IPS-18a (cell line): ENCODE data around the gene AP2A1.
A peak's percentile ranks its signal among the peaks of the same experiment; 100 is the strongest.
"Not testable (repeated sequence)": the region's sequence is repeated elsewhere in the genome, so short reads cannot be mapped to it uniquely, and the experiment has no call there.

Experiments used
- H3K27ac ChIP-seq: one replicate; pipeline ENCODE4 v1.5.1; 2013; ENCODE audit warnings: low read length
- H3K27me3 ChIP-seq: one replicate; pipeline ENCODE4 v1.6.1; 2013; ENCODE audit warnings: mild to moderate bottlenecking, low read length; ENCODE audit not compliant: control insufficient read depth, insufficient read depth
- H3K36me3 ChIP-seq: one replicate; pipeline ENCODE4 v1.6.1; 2013; ENCODE audit warnings: low read depth, low read length; ENCODE audit not compliant: control insufficient read depth
- H3K4me1 ChIP-seq: one replicate; pipeline ENCODE4 v1.6.1; 2013; ENCODE audit warnings: low read depth, low read length; ENCODE audit not compliant: control insufficient read depth
- H3K4me3 ChIP-seq: one replicate; pipeline ENCODE4 v1.5.1; 2013; ENCODE audit warnings: low read length
- H3K9ac ChIP-seq: one replicate; pipeline ENCODE4 v1.6.1; 2013; ENCODE audit warnings: mild to moderate bottlenecking, low read length, moderate library complexity
- H3K9me3 ChIP-seq: one replicate; pipeline ENCODE4 v1.6.1; 2013; ENCODE audit warnings: low read depth, low read length; ENCODE audit not compliant: control insufficient read depth

AP2A1 gene

DNA sequence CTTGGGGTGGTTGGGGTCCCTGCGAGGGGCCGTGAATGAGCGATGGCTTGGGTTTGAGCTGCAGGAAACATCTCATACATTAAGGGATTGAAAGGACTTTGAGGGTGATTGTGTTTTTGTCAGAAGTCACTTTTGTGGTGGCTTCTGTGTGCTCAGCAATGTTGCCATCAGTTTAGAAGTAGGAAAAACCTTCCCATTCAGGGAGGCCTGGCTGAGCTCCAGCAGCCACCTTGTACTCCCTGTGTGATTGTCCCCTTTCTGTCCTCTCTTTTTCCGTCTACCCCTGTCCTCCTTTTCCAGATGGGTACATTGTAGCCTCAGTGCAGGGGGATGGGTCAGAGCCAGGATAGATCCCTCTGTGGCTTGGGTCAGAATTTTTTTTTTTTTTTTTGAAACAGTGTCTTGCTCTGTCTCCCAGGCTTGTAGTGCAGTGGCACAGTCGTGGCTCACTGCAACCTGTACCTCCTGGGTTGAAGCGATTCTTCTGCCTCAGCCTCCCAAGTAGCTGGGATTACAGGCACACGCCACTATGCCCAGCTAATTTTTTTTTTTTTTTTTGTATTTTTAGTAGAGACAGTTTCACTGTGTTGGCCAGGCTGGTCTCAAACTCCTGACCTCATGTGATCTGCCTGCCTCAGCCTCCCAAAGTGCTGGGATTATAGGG lies 52.8 kb downstream of the AP2A1 start:
- not testable (repeated sequence) for H3K27me3 ChIP-seq, H3K4me1 ChIP-seq, H3K27ac ChIP-seq, H3K9me3 ChIP-seq
- peak overlapping the region; percentile 94 for H3K4me3 ChIP-seq
- peaks cover 12% of the 10 kb centered on the region for H3K36me3 ChIP-seq
- H3K9ac ChIP-seq, result peak overlapping the region; percentile 93

DNA sequence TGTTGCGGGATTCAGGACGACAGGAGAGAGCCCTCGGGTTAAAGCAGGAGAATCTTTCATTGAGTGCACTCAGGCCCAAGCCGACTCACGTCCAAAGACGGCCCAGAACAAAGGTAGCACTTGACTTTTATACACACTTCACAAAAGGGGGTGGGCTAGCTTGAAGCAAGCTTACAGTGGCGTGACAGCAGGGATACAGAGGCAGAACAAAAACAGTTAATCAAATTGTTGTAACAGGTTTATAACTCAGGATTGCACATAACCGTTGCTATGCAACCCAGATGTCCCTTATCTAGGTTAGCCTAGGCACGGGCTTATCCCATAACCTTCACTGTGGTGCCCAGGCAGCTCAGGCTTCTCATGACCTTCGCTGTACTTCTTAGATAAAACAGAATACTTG lies 53.3 kb downstream of the AP2A1 start:
- Histone ChIP-seq H3K27me3 (no peaks in the 10 kb centered on the region), H3K4me3 (no peak overlapping the region), H3K9ac (no peak overlapping the region), H3K9me3 (no peaks in the 10 kb centered on the region), H3K27ac (no peak overlapping the region), H3K36me3 (peaks cover 12% of the 10 kb centered on the region), H3K4me1 (peaks cover 5% of the 10 kb centered on the region)

DNA sequence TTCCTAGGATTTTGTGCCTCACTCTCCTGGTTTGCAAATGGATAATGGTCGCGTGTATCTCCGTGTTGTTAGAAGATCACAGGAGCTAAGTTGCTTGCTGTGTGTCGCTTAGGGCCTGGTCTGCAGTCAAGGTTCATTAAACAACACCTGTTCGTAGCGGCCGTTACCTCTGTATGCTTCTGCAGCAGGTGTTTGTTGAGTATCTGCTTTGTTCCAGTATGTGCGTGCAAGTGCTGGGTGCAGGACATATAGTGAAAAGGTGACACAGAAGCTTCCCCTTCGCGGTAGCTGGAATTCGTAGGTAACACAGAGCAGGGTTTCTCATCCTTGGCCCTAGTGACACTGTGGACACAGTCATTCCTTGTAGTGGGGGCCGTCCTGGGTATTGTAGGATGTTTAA lies 56.7 kb downstream of the AP2A1 start:
- Histone ChIP-seq H3K36me3 (peaks cover 12% of the 10 kb centered on the region), H3K4me3 (no peak overlapping the region), H3K27me3 (no peaks in the 10 kb centered on the region), H3K9ac (no peak overlapping the region), H3K27ac (no peak overlapping the region), H3K4me1 (peaks cover 5% of the 10 kb centered on the region), H3K9me3 (no peaks in the 10 kb centered on the region)

DNA sequence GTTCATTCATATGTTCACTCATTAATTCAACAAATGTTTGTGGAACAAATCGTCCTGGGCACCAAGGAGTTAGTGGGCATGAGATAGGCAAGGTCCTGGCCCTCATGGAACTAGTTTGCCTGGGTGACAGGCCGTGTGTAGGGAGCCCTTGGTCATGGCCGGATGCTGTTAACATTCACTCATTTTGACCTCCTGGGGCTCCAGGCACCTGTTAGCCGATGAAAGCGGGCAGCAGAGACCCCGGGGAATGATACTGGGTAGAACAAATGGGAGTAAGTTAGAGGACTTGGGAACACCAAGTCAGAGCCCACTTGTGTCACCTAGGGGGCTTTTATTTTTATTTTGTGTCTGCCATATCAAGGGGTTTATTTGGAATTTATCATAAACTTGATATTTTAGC lies 57.9 kb downstream of the AP2A1 start:
- Histone ChIP-seq H3K36me3 (peaks cover 12% of the 10 kb centered on the region), H3K4me1 (no peaks in the 10 kb centered on the region), H3K9ac (no peak overlapping the region), H3K9me3 (no peaks in the 10 kb centered on the region), H3K27ac (no peak overlapping the region), H3K4me3 (no peak overlapping the region), H3K27me3 (no peaks in the 10 kb centered on the region)

DNA sequence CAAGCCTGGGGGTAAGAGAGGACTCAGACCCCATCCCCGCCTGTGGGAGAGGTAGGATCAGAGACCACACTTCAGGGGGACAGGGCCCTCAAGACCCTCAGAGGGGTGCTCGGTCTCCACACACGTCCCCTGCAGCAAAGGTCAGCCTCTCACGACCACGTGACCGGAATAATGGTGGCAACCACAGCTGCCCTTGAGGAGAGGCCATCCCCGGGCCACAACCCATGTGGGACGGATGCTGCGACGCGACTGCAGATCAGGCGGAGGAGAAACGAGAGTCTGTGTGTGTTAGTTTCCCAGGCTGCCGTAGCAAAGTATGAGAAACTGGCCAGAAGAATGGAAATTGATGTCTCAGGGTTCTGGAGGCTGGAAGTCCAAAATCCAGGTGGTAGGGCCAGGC lies 60.2 kb downstream of the AP2A1 start:
- no peaks in the 10 kb centered on the region for H3K9me3 ChIP-seq
- H3K27ac ChIP-seq, result no peak overlapping the region
- H3K4me1 ChIP-seq, result no peaks in the 10 kb centered on the region
- H3K36me3 ChIP-seq, result peaks cover 17% of the 10 kb centered on the region
- no peaks in the 10 kb centered on the region for H3K27me3 ChIP-seq
- no peak overlapping the region for H3K9ac ChIP-seq
- H3K4me3 ChIP-seq, result no peak overlapping the region

DNA sequence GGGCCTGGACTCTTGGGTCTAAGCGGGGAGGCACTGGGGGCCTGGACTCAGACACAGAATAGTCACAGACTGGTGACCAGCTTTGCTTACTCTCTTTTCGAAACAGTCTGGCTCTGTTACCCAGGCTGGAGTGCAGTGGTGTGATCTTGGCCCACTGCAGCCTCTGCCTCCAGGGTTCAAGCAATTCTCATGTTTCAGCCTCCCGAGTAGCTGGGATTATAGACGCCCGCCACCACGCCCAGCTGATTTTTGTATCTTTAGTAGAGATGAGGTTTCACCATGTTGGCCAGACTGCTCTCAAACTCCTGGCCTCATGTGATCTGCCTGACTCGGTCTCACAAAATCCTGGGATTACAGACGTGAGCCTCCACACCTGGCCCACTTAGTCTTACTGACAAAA lies 62.4 kb downstream of the AP2A1 start:
- Histone ChIP-seq H3K9me3 (no peaks in the 10 kb centered on the region), H3K27ac (no peak overlapping the region), H3K9ac (no peak overlapping the region), H3K4me1 (no peaks in the 10 kb centered on the region), H3K27me3 (no peaks in the 10 kb centered on the region), H3K36me3 (peaks cover 23% of the 10 kb centered on the region), H3K4me3 (no peak overlapping the region)

DNA sequence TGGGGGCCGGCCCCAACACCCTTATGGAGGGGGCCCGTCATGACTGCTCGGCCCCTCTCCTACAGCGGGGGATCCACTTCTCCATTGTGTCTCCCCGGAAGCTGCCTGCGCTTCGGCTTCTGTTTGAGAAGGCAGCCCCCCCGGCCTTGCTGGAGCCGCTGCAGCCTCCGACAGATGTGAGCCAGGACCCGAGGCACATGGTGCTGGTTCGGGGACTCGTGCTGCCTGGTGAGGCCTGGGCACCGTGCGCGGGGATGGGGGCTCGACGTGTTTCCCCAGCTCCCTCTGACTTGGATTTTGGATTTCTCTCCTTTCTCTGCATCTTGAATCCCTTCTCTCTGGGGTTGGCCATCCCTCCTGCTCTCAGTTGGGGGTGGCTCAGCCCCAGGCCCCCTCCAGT lies 62.9 kb downstream of the AP2A1 start:
- Histone ChIP-seq H3K27me3 (no peaks in the 10 kb centered on the region), H3K36me3 (peaks cover 23% of the 10 kb centered on the region), H3K4me1 (no peaks in the 10 kb centered on the region), H3K9me3 (no peaks in the 10 kb centered on the region), H3K27ac (no peak overlapping the region), H3K4me3 (no peak overlapping the region), H3K9ac (no peak overlapping the region)

DNA sequence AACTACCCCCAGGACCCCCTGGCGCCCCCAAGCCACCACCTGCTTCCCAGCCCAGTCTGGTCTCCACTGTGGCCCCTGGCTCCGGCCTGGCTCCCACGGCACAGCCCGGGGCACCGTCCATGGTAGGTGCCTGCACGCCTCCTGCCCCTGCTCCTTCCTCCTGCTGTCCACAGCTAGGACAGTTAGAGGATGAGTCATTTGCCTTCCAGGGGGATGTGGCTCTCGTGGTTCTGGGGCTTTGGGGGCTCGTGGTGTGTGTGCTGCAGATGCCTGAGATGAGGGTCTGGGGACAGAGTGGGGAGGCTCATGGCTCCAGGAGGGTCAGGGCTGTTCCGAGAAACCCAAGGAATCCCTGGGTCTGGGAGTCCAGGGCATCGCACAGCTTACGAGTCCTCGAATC lies 64.0 kb downstream of the AP2A1 start:
- H3K4me3 ChIP-seq, result no peak overlapping the region
- H3K9ac ChIP-seq, result no peak overlapping the region
- H3K9me3 ChIP-seq, result no peaks in the 10 kb centered on the region
- no peak overlapping the region for H3K27ac ChIP-seq
- H3K4me1 ChIP-seq, result no peaks in the 10 kb centered on the region
- peaks cover 28% of the 10 kb centered on the region for H3K36me3 ChIP-seq
- H3K27me3 ChIP-seq, result no peaks in the 10 kb centered on the region

DNA sequence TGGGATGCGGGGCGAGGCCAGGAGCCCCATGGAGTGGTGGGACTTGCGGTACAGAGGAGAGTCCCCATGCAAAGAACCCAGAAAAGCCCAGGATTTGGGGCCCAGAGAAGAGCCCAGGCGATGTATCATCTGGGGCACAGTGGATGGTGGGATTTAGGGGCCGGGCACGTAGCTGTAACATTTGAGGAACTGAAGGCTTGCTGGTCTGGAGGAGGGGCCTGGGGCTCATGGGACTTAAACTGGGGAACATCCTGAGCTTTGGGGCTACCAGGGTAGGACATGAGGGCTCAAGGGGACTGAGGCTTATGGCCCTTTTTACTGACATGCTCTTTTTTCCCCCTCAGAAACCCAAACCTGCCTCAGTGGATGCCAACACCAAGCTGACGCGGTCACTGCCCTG lies 64.8 kb downstream of the AP2A1 start:
- no peak overlapping the region for H3K4me3 ChIP-seq
- H3K27me3 ChIP-seq, result no peaks in the 10 kb centered on the region
- H3K9ac ChIP-seq, result no peak overlapping the region
- H3K9me3 ChIP-seq, result no peaks in the 10 kb centered on the region
- peaks cover 31% of the 10 kb centered on the region for H3K36me3 ChIP-seq
- H3K27ac ChIP-seq, result no peak overlapping the region
- no peaks in the 10 kb centered on the region for H3K4me1 ChIP-seq

DNA sequence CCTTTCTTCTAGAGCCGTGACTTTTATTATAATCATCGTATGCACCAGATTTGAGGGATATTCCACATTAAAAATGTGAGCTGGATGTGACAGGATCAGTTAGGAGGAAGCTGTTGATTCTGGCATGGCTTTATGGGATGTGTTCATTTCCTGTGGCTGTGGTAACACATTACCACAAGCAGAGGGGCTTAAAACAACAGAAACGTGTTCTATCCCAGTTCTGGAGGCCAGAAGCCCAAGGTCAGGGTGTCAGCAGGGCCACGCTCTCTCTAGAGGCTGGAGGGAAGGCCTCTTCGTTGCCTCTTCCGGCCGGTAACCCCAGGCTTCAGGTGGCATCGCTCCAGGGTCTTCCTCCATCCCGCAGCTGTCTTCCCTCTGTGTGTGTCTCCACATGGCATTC lies 65.8 kb downstream of the AP2A1 start:
- Histone ChIP-seq H3K9me3 (no peaks in the 10 kb centered on the region), H3K9ac (no peak overlapping the region), H3K4me3 (no peak overlapping the region), H3K36me3 (peaks cover 31% of the 10 kb centered on the region), H3K27ac (no peak overlapping the region), H3K27me3 (no peaks in the 10 kb centered on the region), H3K4me1 (no peaks in the 10 kb centered on the region)

DNA sequence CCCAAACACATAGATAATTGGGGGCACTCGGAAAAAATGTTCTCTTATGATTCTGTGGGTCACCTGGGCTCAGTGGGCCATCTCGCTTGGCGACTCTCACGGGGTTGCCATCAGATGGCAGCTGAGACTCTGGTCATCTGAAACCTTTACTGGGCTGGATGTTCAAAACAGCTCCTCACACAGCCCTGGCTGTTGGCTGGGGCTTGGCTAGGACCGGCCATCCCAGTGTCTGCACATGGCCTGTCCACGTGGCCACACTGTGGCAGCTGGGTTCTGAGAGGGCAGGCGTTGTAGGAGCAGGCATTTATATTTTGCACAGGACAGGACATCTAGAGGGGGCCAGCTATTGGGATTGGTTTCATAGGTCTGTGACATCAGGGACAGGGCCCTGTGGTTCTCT lies 66.8 kb downstream of the AP2A1 start:
- H3K9ac ChIP-seq, result no peak overlapping the region
- H3K27ac ChIP-seq, result no peak overlapping the region
- no peaks in the 10 kb centered on the region for H3K4me1 ChIP-seq
- peaks cover 32% of the 10 kb centered on the region for H3K36me3 ChIP-seq
- H3K27me3 ChIP-seq, result no peaks in the 10 kb centered on the region
- H3K9me3 ChIP-seq, result no peaks in the 10 kb centered on the region
- H3K4me3 ChIP-seq, result no peak overlapping the region

DNA sequence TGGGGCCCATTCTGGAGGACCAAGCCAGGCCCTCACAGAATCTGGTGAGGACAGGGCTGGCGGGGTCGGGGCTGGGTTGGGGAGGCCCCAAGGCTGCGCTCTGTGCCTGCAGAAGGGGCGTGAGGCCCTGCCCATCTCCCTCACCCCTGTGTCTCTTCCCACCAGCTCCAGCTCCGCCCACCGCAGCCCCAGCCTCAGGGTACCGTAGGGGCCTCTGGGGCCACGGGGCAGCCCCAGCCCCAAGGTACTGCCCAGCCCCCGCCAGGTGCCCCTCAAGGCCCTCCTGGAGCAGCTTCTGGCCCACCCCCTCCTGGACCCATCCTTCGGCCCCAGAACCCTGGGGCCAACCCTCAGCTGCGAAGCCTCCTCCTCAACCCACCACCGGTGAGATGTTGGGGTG lies 68.8 kb downstream of the AP2A1 start:
- Histone ChIP-seq H3K9ac (no peak overlapping the region), H3K27me3 (no peaks in the 10 kb centered on the region), H3K4me1 (no peaks in the 10 kb centered on the region), H3K9me3 (no peaks in the 10 kb centered on the region), H3K27ac (no peak overlapping the region), H3K4me3 (no peak overlapping the region), H3K36me3 (peaks cover 45% of the 10 kb centered on the region)
